HAP-1 (cell line): Measurements from ENCODE around the gene TPI1.

Source experiments
- DNase-seq, 2 experiments: peaks; one replicate each; pipeline ENCODE4 v3.0.0-alpha.2; 2016 to 2020; ENCODE audit warnings: low spot score in 2 of 2
- H3K27me3 ChIP-seq: fragments of 250-450 bp; sonication (Bioruptor Pico); 2 replicates; pipeline ENCODE4 v1.5.1; 2020; ENCODE audit warnings: low read depth, mild to moderate bottlenecking, moderate library complexity
- H3K36me3 ChIP-seq: fragments of 250-450 bp; sonication (Bioruptor Pico); replicated peaks from 2 replicates; pipeline ENCODE4 v1.5.1; 2020; ENCODE audit warnings: mild to moderate bottlenecking
- H3K4me1 ChIP-seq: fragments of 250-450 bp; sonication (Bioruptor Pico); 2 replicates; pipeline ENCODE4 v1.5.1; 2020; ENCODE audit warnings: mild to moderate bottlenecking
- H3K4me3 ChIP-seq: fragments of 250-450 bp; sonication (Bioruptor Pico); 2 replicates; pipeline ENCODE4 v1.5.1; 2020; ENCODE audit warnings: mild to moderate bottlenecking, moderate library complexity
- H3K9me3 ChIP-seq: fragments of 250-450 bp; sonication (Bioruptor Pico); 2 replicates; pipeline ENCODE4 v1.5.1; 2020; ENCODE audit warnings: mild to moderate bottlenecking, moderate library complexity
- in situ Hi-C: fragments of 300-500 bp; cut with MboI; formaldehyde crosslinking; loops from 3 replicates; pipeline ENCODE4 v1.14.3; 2020; ENCODE audit warnings: low sequenced_read_pairs, inconsistent platforms, mixed read lengths

TPI1 gene

GRCh38 chr12:6847676-6848075, 19.7 kb upstream of the TPI1 start:
- Histone ChIP-seq H3K36me3 (peaks cover 81% of the 10 kb centered on the region), H3K27me3 (no peaks in the 10 kb centered on the region), H3K9me3 (no peaks in the 10 kb centered on the region), H3K4me1 (peaks cover 9% of the 10 kb centered on the region; the same call in 1 of the 2 replicates), H3K4me3 (no peak overlapping the region)
- no peak for DNase-seq
- in situ Hi-C loops, result no loop called here

GRCh38 chr12:6849427-6849826, 17.9 kb upstream of the TPI1 start:
- Histone ChIP-seq H3K27me3 (no peaks in the 10 kb centered on the region), H3K36me3 (peaks cover 65% of the 10 kb centered on the region), H3K4me1 (peaks cover 15% of the 10 kb centered on the region), H3K4me3 (no peak overlapping the region), H3K9me3 (no peaks in the 10 kb centered on the region)
- no peak for DNase-seq
- in situ Hi-C loops, result no loop called here

- H3K4me1 ChIP-seq, result peaks cover 15% of the 10 kb centered on the region
- no peaks in the 10 kb centered on the region for H3K9me3 ChIP-seq
- H3K36me3 ChIP-seq, result peaks cover 59% of the 10 kb centered on the region
- no peak for DNase-seq
- H3K4me3 ChIP-seq, result peak overlapping the region; percentile 80
- H3K27me3 ChIP-seq, result no peaks in the 10 kb centered on the region
- in situ Hi-C loops, result no loop called here
Observed at GRCh38 chr12:6849976-6850560, 17.3 kb upstream of the TPI1 start.

GRCh38 chr12:6850796-6851152, 16.6 kb upstream of the TPI1 start:
- DNase-seq, result no peak
- H3K36me3 ChIP-seq, result peaks cover 56% of the 10 kb centered on the region
- in situ Hi-C loops, result no loop called here
- H3K27me3 ChIP-seq, result no peaks in the 10 kb centered on the region
- H3K4me1 ChIP-seq, result peaks cover 15% of the 10 kb centered on the region
- peak overlapping the region; percentile 80 for H3K4me3 ChIP-seq
- no peaks in the 10 kb centered on the region for H3K9me3 ChIP-seq

- H3K4me3 ChIP-seq, result peak within 1 kb of the TSS; percentile 80
Observed at GRCh38 chr12:6851153-6851920, 16.0 kb upstream of the TPI1 start, which contains the start of gene CDCA3. CDCA3 (minus strand) TSS chr12:6851286; CDS start chr12:6850952, 334 bp downstream.

GRCh38 chr12:6851921-6852650, 15.2 kb upstream of the TPI1 start, which contains the start of gene USP5:
USP5 (plus strand) TSS chr12:6852150; CDS start chr12:6852180, 30 bp downstream.
- Histone ChIP-seq H3K4me1 (peaks cover 15% of the 10 kb centered on the region), H3K9me3 (no peaks in the 10 kb centered on the region), H3K36me3 (peaks cover 51% of the 10 kb centered on the region), H3K4me3 (peak within 1 kb of the TSS; percentile 80), H3K27me3 (no peaks in the 10 kb centered on the region)
- in situ Hi-C loops, result no loop called here
- peak; percentile 99 for DNase-seq

More at GRCh38 chr12:6851153-6851920, 16.0 kb upstream of the TPI1 start, which contains the start of gene CDCA3:
- Histone ChIP-seq H3K4me1 (peaks cover 15% of the 10 kb centered on the region), H3K9me3 (no peaks in the 10 kb centered on the region), H3K36me3 (peaks cover 56% of the 10 kb centered on the region), H3K27me3 (no peaks in the 10 kb centered on the region)
- peak; percentile 97 to 99 for DNase-seq
- in situ Hi-C loops, result no loop called here

- peak in 1 of 2 experiments; percentile 63 for DNase-seq
- Histone ChIP-seq H3K9me3 (no peaks in the 10 kb centered on the region), H3K27me3 (no peaks in the 10 kb centered on the region), H3K4me3 (peak overlapping the region; percentile 80), H3K36me3 (peaks cover 51% of the 10 kb centered on the region), H3K4me1 (peaks cover 15% of the 10 kb centered on the region)
- in situ Hi-C loops, result no loop called here
Observed at GRCh38 chr12:6852651-6853354, 14.5 kb upstream of the TPI1 start.

- in situ Hi-C loops, result no loop called here
- no peak for DNase-seq
- Histone ChIP-seq H3K36me3 (peaks cover 51% of the 10 kb centered on the region), H3K27me3 (no peaks in the 10 kb centered on the region), H3K9me3 (no peaks in the 10 kb centered on the region), H3K4me1 (peaks cover 15% of the 10 kb centered on the region), H3K4me3 (peak overlapping the region; percentile 80; the same call in 1 of the 2 replicates)
Observed at GRCh38 chr12:6853626-6854025, 13.7 kb upstream of the TPI1 start.

GRCh38 chr12:6854036-6854435, 13.3 kb upstream of the TPI1 start:
- H3K4me1 ChIP-seq, result peaks cover 15% of the 10 kb centered on the region
- H3K36me3 ChIP-seq, result peaks cover 51% of the 10 kb centered on the region
- H3K27me3 ChIP-seq, result no peaks in the 10 kb centered on the region
- DNase-seq, result no peak
- in situ Hi-C loops, result no loop called here
- H3K4me3 ChIP-seq, result no peak overlapping the region
- H3K9me3 ChIP-seq, result no peaks in the 10 kb centered on the region

GRCh38 chr12:6855322-6855721, 12.0 kb upstream of the TPI1 start:
- Histone ChIP-seq H3K4me1 (peaks cover 11% of the 10 kb centered on the region), H3K9me3 (no peaks in the 10 kb centered on the region), H3K27me3 (no peaks in the 10 kb centered on the region), H3K4me3 (no peak overlapping the region), H3K36me3 (peaks cover 51% of the 10 kb centered on the region)
- in situ Hi-C loops, result no loop called here
- DNase-seq, result no peak

- DNase-seq, result no peak
- peaks cover 74% of the 10 kb centered on the region for H3K36me3 ChIP-seq
- in situ Hi-C loops, result no loop called here
Observed at GRCh38 chr12:6858799-6859198, 8.5 kb upstream of the TPI1 start.

GRCh38 chr12:6860116-6860515, 7.2 kb upstream of the TPI1 start:
- in situ Hi-C loops, result no loop called here
- Histone ChIP-seq H3K4me3 (no peak overlapping the region), H3K4me1 (no peaks in the 10 kb centered on the region), H3K36me3 (peaks cover 81% of the 10 kb centered on the region), H3K27me3 (no peaks in the 10 kb centered on the region), H3K9me3 (no peaks in the 10 kb centered on the region)
- no peak for DNase-seq

More at GRCh38 chr12:6858799-6859198, 8.5 kb upstream of the TPI1 start:
- Histone ChIP-seq H3K4me1 (no peaks in the 10 kb centered on the region), H3K4me3 (no peak overlapping the region), H3K27me3 (no peaks in the 10 kb centered on the region), H3K9me3 (no peaks in the 10 kb centered on the region)

- Histone ChIP-seq H3K27me3 (no peaks in the 10 kb centered on the region), H3K36me3 (peaks cover 83% of the 10 kb centered on the region), H3K9me3 (no peaks in the 10 kb centered on the region), H3K4me3 (no peak overlapping the region), H3K4me1 (no peaks in the 10 kb centered on the region)
- in situ Hi-C loops, result no loop called here
- no peak for DNase-seq
Observed at GRCh38 chr12:6860942-6861341, 6.4 kb upstream of the TPI1 start.
